Heart left ventricle (tissue), 16 donors: Measurements from ENCODE around the gene ANKLE2. TPM values are rescaled to one million over a fixed set of nuclear protein-coding genes. Genes with fewer than 3 reads are reported as not detected.

ENCODE experiments used
- ATAC-seq, 4 donors: fragments of 200-7000 bp; cut with Tn5 transposase; one replicate each; pipeline ENCODE4 v1.9.1; 2020 to 2022; ENCODE audit warnings: moderate library complexity in 4 of 4, mild to moderate bottlenecking in 3 of 4, moderate number of reproducible peaks in 1 of 4
- DNase-seq, 5 donors: peaks; one replicate each; pipeline ENCODE4 v3.0.0-alpha.2; 2020
- H3K27ac ChIP-seq, 12 donors: fragments of 200-600 bp; sonication (generic) in 4 of 12; one replicate each; pipeline versions ENCODE4 v1.5.0 to v1.8.0; 2016 to 2022; ENCODE audit warnings: mild to moderate bottlenecking in 2 of 12
- H3K27me3 ChIP-seq, 9 donors: fragments of 200-600 bp; sonication (generic) in 2 of 9; one replicate each; pipeline versions ENCODE4 v1.5.1 to v1.8.0; 2016 to 2022; ENCODE audit warnings: mild to moderate bottlenecking in 3 of 9
- H3K36me3 ChIP-seq, 9 donors: fragments of 200-600 bp; sonication (generic) in 2 of 9; one replicate each; pipeline versions ENCODE4 v1.5.0 to v1.8.0; 2018 to 2022; ENCODE audit warnings: mild to moderate bottlenecking in 2 of 9
- H3K4me1 ChIP-seq, 12 donors: fragments of 200-600 bp; sonication (generic) in 4 of 12; one replicate each; pipeline versions ENCODE4 v1.5.0 to v1.8.0; 2016 to 2022; ENCODE audit warnings: mild to moderate bottlenecking in 3 of 12
- H3K4me3 ChIP-seq, 12 donors: fragments of 200-600 bp; sonication (generic) in 4 of 12; one replicate each; pipeline versions ENCODE4 v1.5.0 to v1.8.0; 2017 to 2022; ENCODE audit warnings: mild to moderate bottlenecking in 9 of 12, moderate library complexity in 4 of 12
- H3K9me3 ChIP-seq, 12 donors: fragments of 200-600 bp; sonication (generic) in 4 of 12; one replicate each; pipeline versions ENCODE4 v1.5.0 to v1.8.0; 2016 to 2022; ENCODE audit warnings: mild to moderate bottlenecking in 1 of 12
- POLR2A ChIP-seq, 2 donors: fragments of 450-650 bp; IDR thresholded peaks; one replicate each; pipeline ENCODE4 v1.6.1; 2017; ENCODE audit warnings: antibody characterized with exemption in 2 of 2, mild to moderate bottlenecking in 2 of 2, moderate library complexity in 2 of 2
- WGBS, 4 donors: extraction: QIAGEN DNeasy Blood & Tissue Kit in 2 of 4; methylation state at CpG; one replicate each; pipeline versions ENCODE4 v1.1.5 to v1.1.7; 2013 to 2018; 5-methylcytosine and 5-hydroxymethylcytosine counted together
- intact Hi-C, 10 donors: fragments of 100-400 bp; cut with DNase I; formaldehyde crosslinking; loops; one replicate each; pipeline versions ENCODE4 v1.11.1 to v1.14.2; 2022
- polyA plus RNA-seq, 2 donors: library from polyadenylated mRNA; stranded (reverse); fragments of 200-250 nt; gene quantifications; one replicate each; pipeline ENCODE4 v1.2.3, GENCODE V29; 2013
- total RNA-seq, 9 donors: library from RNA; depleted of rRNA in 2 of 9; stranded (reverse); fragments of >200 nt in 2 of 9; fragmentation: NEBNext Ultra II Directional in 3 of 9; extraction: Animal tissue kit (Norgen Biotek cat#: 25700) in 3 of 9; gene quantifications; one replicate each; pipeline versions ENCODE4 v1.1.0 to v1.2.4, GENCODE V29; 2016 to 2023
- TF ChIP-seq, protein P1 (sequence below), 12 donors: fragments of 200-600 bp; sonication (generic) in 4 of 12; IDR thresholded peaks; one replicate each; pipeline versions ENCODE4 v1.5.0 to v1.8.0; 2018 to 2022; ENCODE audit warnings: antibody characterized with exemption in 12 of 12, mild to moderate bottlenecking in 5 of 12
- donor health status: ischemic (EF 13 %, LVEDD 7.1; RV severe dilation, severe dysfunction).
- donor health status: healthy with polysubstance abuse.
- donor health status: DM: no; HTN: yes; CAD: no.
- donor health status: DM: no; HTN: no; CAD: no.
- donor health status: ischemic (EF 25% LVEDD 6.9; RV normal size, moderate dysfunction).
- donor health status: ischemic (EF 25% LVEDD 5.7; RV mildly dilated, moderate dysfunction).
- donor health status: healthy.
- donor health status: DM: yes; HTN: yes; CAD: no.
- donor health status: ischemic (EF 35%, LVEDD 5.7; RV mildly dilated, moderate dysfunction).
- donor health status: nonischemic (EF 11% LVEDD 7.7; RV severe dilation, severe dysfunction).
- donor health status: DM: yes; HTN: yes; CAD: no.
- donor health status: PGD.
- donor health status: ischemic (EF 29% LVEDD 5.4; RV normal size, mild dysfunction).
- donor health status: nonischemic (EF 23%, LVEDD 6.1; RV moderate dilation, normal function).

ANKLE2 gene
- total and polyA plus RNA-seq, 11 donors: 15.5 to 45.2 (median 27.8) TPM

- 71 to 86% (median 77%) methylated on average over 2 of the region's 2 CpGs for WGBS, 4 donors
- no peak overlapping the region for H3K4me3 ChIP-seq
- no peak overlapping the region for H3K27ac ChIP-seq
- intact Hi-C loops: no loop called here
- TF ChIP-seq, protein P1, sequence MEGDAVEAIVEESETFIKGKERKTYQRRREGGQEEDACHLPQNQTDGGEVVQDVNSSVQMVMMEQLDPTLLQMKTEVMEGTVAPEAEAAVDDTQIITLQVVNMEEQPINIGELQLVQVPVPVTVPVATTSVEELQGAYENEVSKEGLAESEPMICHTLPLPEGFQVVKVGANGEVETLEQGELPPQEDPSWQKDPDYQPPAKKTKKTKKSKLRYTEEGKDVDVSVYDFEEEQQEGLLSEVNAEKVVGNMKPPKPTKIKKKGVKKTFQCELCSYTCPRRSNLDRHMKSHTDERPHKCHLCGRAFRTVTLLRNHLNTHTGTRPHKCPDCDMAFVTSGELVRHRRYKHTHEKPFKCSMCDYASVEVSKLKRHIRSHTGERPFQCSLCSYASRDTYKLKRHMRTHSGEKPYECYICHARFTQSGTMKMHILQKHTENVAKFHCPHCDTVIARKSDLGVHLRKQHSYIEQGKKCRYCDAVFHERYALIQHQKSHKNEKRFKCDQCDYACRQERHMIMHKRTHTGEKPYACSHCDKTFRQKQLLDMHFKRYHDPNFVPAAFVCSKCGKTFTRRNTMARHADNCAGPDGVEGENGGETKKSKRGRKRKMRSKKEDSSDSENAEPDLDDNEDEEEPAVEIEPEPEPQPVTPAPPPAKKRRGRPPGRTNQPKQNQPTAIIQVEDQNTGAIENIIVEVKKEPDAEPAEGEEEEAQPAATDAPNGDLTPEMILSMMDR (IDR thresholded peaks at IDR 0.05): no peak
- TF ChIP-seq POLR2A (IDR thresholded peaks at IDR 0.05): no peak
- no peaks in the 10 kb centered on the region for H3K9me3 ChIP-seq
- H3K27me3 ChIP-seq: no peaks in the 10 kb centered on the region
- peaks cover 0 to 23% (median 16%) of the 10 kb centered on the region in 12 donors for H3K4me1 ChIP-seq
- DNase-seq (no peak), ATAC-seq (no peak)
- H3K36me3 ChIP-seq: peaks cover 0 to 15% (median 0%) of the 10 kb centered on the region in 9 donors
Measured at GRCh38 chr12:132708150-132708549, 53.5 kb downstream of the ANKLE2 start.

- Histone ChIP-seq H3K9me3 (no peaks in the 10 kb centered on the region), H3K27ac (no peak overlapping the region), H3K36me3 (peaks cover 0 to 15% (median 5%) of the 10 kb centered on the region in 9 donors), H3K4me3 (no peak overlapping the region), H3K4me1 (peaks cover 0 to 21% (median 15%) of the 10 kb centered on the region in 12 donors), H3K27me3 (no peaks in the 10 kb centered on the region)
- intact Hi-C loops: no loop called here
- TF ChIP-seq, protein P1 (IDR thresholded peaks at IDR 0.05): no peak
- TF ChIP-seq POLR2A (IDR thresholded peaks at IDR 0.05): no peak
- ATAC-seq: no peak
- 91 to 94% (median 93%) methylated on average over 6 of the region's 6 CpGs for WGBS, 4 donors
- no peak for DNase-seq
Measured at GRCh38 chr12:132707241-132707640, 54.4 kb downstream of the ANKLE2 start.

- Histone ChIP-seq H3K4me3 (no peak overlapping the region), H3K36me3 (peaks cover 0 to 36% (median 13%) of the 10 kb centered on the region in 9 donors), H3K9me3 (no peaks in the 10 kb centered on the region), H3K27ac (no peak overlapping the region), H3K27me3 (no peaks in the 10 kb centered on the region), H3K4me1 (peaks cover 0 to 1% (median 0%) of the 10 kb centered on the region in 12 donors)
- WGBS, 4 donors: 90 to 95% (median 93%) methylated on average over 9 of the region's 9 CpGs
- TF ChIP-seq, protein P1 (IDR thresholded peaks at IDR 0.05): no peak
- TF ChIP-seq POLR2A (IDR thresholded peaks at IDR 0.05): no peak
- intact Hi-C loops: no loop called here
- no peak for ATAC-seq
- DNase-seq: no peak
Measured at GRCh38 chr12:132703641-132704040, 58.0 kb downstream of the ANKLE2 start.

DNA sequence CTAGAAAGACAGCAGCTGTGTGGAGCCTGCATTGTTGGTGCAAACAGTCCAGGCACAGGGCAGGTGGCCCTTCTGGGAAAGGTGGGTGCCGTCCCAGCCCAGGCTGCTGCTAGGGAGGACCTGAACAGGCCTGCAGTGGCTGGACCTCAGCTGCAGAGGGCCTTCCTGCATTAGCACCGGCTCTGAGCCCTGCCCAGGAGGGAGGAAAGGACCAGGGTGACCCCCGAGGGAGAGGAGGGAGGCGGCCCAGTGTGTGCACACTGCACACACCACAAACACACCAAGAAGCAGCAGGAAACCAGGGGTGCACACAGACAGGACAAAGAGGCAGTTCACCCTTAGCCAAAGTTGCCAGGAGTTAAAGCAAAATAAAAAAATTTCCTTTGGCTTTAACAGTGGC lies 59.0 kb downstream of the ANKLE2 start:
- DNase-seq (no peak), ATAC-seq (peak in 1 of 4 donors; percentile 27)
- no peaks in the 10 kb centered on the region for H3K27me3 ChIP-seq
- no peak overlapping the region for H3K4me3 ChIP-seq
- intact Hi-C loops: no loop called here
- no peak overlapping the region for H3K27ac ChIP-seq
- whole genome bisulfite sequencing, 4 donors: 64 to 87% (median 74%) methylated on average over 4 of the region's 4 CpGs
- H3K36me3 ChIP-seq: peaks cover 0 to 45% (median 20%) of the 10 kb centered on the region in 9 donors
- H3K9me3 ChIP-seq: no peaks in the 10 kb centered on the region
- TF ChIP-seq, protein P1 (IDR thresholded peaks at IDR 0.05): no peak
- no peak for TF ChIP-seq POLR2A (IDR thresholded peaks at IDR 0.05)
- peaks cover 0 to 7% (median 0%) of the 10 kb centered on the region in 12 donors for H3K4me1 ChIP-seq
